Sigmoid colon (tissue), 3 donors: ENCODE results near the gene SELPLG.

ENCODE experiments used
- POLR2A ChIP-seq, 2 donors: fragments of 450-650 bp; IDR thresholded peaks; one replicate each; pipeline ENCODE4 v1.6.1; 2016; ENCODE audit warnings: antibody characterized with exemption in 2 of 2, mild to moderate bottlenecking in 2 of 2, moderate library complexity in 2 of 2
- TF ChIP-seq, protein P1 (sequence below), 4 experiments: fragments of 450-650 bp in 3 of 4; fragments of 200-600 bp in 1 of 4; IDR thresholded peaks; one replicate each; pipeline ENCODE4 v1.5.1; 2016 to 2019; ENCODE audit warnings: antibody characterized with exemption in 4 of 4, mild to moderate bottlenecking in 3 of 4, moderate library complexity in 2 of 4

DNA sequence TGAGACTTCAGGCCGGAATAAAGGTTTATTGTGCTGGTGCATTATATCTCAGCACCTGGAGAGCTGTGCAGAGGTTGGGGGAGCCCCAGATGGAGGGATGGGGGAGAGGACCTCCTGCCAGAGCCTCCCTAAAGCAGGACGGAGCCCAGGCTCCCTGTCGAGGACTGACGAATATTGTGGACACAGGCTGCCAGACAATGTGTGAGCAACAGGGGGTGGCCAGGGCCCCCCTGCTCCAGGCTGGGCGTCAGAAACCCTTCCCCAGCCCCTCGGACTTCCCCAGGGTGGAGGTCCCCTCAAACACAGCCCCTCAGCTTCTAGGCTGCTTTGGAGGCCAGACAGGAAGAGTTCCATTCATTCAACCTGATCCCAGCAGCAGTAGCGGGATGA lies 43.9 kb downstream of the SELPLG start:
- TF ChIP-seq, protein P1, sequence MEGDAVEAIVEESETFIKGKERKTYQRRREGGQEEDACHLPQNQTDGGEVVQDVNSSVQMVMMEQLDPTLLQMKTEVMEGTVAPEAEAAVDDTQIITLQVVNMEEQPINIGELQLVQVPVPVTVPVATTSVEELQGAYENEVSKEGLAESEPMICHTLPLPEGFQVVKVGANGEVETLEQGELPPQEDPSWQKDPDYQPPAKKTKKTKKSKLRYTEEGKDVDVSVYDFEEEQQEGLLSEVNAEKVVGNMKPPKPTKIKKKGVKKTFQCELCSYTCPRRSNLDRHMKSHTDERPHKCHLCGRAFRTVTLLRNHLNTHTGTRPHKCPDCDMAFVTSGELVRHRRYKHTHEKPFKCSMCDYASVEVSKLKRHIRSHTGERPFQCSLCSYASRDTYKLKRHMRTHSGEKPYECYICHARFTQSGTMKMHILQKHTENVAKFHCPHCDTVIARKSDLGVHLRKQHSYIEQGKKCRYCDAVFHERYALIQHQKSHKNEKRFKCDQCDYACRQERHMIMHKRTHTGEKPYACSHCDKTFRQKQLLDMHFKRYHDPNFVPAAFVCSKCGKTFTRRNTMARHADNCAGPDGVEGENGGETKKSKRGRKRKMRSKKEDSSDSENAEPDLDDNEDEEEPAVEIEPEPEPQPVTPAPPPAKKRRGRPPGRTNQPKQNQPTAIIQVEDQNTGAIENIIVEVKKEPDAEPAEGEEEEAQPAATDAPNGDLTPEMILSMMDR (IDR thresholded peaks at IDR 0.05): no peak
- no peak for TF ChIP-seq POLR2A (IDR thresholded peaks at IDR 0.05)
